ENCODE measurements around the gene MRRF.

DNA sequence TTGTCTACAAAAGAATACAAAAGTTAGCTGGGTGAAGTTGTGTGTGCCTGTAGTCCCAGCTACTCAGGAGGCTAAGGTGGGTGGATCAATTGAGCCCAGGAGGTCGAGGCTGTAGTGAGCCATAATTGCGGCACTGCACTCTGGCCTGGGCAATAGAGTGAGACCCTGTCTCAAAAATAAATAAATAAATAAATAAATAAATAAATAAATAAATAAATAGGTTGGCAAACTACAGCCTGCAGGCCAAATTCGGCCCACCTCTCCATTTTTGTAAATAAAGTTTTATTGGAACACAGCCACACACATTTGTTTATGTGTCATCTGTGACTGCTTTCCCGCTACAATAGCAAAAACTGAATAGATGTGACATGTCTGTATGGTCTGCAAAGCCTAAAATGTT is 115.6 kb downstream of the MRRF start:
- TF ChIP-seq POLR2A (IDR thresholded peaks at IDR 0.05), result no peak
- TF ChIP-seq EP300 (IDR thresholded peaks at IDR 0.05), result no peak
- TF ChIP-seq, protein P1, sequence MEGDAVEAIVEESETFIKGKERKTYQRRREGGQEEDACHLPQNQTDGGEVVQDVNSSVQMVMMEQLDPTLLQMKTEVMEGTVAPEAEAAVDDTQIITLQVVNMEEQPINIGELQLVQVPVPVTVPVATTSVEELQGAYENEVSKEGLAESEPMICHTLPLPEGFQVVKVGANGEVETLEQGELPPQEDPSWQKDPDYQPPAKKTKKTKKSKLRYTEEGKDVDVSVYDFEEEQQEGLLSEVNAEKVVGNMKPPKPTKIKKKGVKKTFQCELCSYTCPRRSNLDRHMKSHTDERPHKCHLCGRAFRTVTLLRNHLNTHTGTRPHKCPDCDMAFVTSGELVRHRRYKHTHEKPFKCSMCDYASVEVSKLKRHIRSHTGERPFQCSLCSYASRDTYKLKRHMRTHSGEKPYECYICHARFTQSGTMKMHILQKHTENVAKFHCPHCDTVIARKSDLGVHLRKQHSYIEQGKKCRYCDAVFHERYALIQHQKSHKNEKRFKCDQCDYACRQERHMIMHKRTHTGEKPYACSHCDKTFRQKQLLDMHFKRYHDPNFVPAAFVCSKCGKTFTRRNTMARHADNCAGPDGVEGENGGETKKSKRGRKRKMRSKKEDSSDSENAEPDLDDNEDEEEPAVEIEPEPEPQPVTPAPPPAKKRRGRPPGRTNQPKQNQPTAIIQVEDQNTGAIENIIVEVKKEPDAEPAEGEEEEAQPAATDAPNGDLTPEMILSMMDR (IDR thresholded peaks at IDR 0.05), result no peak
- TF ChIP-seq POLR2AphosphoS5 (IDR thresholded peaks at IDR 0.05), result no peak

All from stomach (tissue), 4 donors.